Activated CD4-positive, alpha-beta T cell treated with anti-CD3 and anti-CD28 coated beads for 24 hours (primary cell): Measurements from ENCODE around the gene CDHR3.

Experiments used
- DNase-seq, 2 donors: peaks; one replicate each; pipeline ENCODE4 v3.0.0-alpha.2; 2020; ENCODE audit warnings: low read depth in 2 of 2

The CDHR3 gene

GRCh38 chr7:106023369-106024322 lies 60.6 kb downstream of the CDHR3 start:
- DNase-seq: no peak

- DNase-seq: no peak
Measured at GRCh38 chr7:106026101-106026500, 63.0 kb downstream of the CDHR3 start.

GRCh38 chr7:106029451-106029850 lies 66.4 kb downstream of the CDHR3 start:
- DNase-seq: no peak

GRCh38 chr7:106029941-106030340 lies 66.9 kb downstream of the CDHR3 start:
- no peak for DNase-seq

DNA sequence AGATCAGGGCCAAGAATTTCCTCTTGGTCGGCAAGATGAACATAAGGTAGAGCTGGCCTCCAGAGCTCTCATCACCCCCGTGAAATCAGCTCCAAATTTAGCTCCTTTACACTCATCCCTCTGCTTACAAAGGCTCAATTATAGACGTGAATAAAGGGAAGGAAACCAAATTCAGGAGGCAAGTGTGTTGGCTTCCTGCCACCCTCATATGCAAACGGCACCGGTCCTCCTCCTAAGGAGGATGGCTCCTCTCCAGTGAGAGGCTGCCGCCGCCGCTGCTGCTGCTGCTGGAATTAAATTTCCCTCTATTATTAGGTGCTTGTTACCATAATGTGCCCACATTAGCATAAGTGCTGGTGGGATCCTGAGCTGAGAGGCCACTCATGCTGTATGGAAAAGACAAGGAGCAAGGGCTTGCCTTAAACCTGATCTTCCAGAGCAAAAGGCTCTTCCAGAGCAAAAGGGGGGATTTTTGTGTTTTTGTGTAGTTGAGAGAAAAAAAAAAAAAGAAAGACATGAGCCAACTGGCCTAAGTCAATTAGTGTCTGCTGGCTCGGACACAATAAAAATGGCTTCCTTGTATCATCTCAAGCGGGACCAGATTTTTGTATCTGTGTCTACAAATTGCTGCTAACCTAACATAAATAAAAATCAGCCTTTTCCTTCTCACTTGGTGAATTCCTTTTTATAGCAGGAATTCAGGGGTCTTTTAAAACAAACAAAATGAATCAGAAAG lies 68.4 kb downstream of the CDHR3 start:
- DNase-seq: no peak

- no peak for DNase-seq
Measured at GRCh38 chr7:106032295-106032694, 69.2 kb downstream of the CDHR3 start.

- DNase-seq: no peak
Measured at GRCh38 chr7:106033735-106034134, 70.7 kb downstream of the CDHR3 start.

- DNase-seq: no peak
Measured at GRCh38 chr7:106034383-106034782, 71.3 kb downstream of the CDHR3 start.

DNA sequence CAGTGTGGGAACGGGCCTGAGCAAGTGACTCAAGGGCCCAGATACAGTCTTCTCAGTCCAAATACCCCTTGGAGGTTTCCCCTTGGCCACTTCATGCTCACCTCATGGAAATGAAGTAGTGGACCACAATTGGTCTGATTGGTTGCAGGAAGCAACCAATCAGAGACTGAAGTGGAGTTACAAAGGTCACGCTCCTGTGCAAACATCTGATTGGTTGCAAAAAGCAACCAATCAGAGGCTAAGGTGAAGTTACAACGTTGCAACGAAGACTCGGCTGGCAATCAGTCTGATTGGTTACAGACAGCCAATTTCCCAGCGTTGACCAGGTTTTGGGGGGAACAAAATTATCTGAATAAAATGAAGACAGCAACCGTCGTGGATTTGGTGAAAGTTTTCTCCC lies 72.5 kb downstream of the CDHR3 start:
- no peak for DNase-seq

DNA sequence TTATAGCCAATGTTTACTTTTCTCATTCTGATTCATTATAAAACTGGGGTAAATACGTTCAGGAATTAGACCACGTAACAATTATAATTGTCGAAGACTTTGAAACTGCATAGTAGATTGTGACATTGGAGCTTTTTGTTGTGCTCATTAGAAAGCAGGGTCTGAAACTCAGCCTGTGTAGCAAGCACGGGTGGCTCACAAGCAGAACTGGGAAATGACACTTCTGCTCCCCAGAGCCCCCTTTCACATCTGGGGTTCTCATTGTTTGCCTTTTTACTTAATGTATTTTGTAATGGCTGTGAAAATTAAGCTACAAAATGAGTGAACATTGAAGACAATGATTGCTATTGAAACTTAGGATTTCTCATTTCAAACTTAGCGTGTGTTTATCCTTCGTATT lies 72.9 kb downstream of the CDHR3 start:
- DNase-seq: no peak

DNA sequence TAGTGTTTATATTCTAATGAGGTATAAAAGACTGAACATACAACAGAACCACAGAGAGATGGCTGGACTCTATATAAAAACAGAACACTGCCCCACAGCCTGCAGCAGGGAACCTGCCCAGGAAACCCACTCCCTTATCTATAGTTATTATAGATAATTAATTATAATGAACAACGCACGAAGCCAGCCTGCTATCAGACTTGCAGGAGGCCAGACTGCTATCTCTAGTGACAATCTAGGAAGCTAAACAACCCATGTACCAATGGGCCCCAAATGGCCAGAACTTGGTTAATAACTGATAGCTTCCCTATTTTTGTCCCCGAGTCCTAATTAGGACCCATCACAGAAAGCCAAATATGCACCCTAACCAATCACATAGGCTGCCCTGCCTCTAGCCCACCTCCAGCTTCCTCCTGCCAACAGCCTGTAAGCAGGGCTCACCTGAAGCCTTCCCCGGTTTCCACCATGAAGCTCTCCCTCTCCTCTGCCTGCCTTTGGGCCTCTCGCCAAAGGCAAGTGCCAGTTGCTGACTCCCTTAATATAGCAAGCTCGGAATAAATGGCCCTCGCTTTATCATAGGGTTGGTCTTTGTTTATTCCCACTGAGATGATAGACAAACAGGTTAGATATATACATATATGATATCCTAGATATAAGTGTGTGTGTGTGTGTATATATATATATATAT lies 74.6 kb downstream of the CDHR3 start:
- no peak for DNase-seq

GRCh38 chr7:106038289-106038688 lies 75.2 kb downstream of the CDHR3 start:
- no peak for DNase-seq

GRCh38 chr7:106038916-106039315 lies 75.9 kb downstream of the CDHR3 start:
- no peak for DNase-seq

DNA sequence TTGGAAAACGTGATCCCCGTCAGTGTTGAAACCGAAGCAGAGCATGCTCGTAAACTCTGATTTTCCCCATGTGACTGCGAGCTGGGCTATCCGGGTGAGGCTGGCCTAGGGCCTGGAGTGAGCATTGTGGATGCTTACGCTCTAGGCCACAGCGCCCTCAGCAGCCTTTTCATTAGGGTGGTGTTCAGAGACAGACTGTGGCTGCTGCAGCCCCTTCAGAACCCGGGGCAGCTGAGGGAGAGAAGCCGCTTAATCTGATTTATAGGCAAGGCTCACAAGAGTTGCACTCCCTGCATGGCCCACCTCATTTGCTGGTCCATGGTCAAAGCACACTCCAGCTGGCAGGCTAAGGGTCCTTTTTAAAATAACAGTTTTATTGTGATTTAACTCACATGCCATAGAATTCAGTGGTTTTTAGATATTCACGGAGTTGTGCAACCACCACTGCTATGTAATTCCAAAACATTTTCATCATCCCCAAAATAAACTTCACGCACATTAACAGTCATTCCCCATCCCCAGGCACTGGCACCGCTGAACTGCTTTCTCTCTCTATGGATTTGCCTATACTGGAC lies 76.5 kb downstream of the CDHR3 start:
- no peak for DNase-seq

DNA sequence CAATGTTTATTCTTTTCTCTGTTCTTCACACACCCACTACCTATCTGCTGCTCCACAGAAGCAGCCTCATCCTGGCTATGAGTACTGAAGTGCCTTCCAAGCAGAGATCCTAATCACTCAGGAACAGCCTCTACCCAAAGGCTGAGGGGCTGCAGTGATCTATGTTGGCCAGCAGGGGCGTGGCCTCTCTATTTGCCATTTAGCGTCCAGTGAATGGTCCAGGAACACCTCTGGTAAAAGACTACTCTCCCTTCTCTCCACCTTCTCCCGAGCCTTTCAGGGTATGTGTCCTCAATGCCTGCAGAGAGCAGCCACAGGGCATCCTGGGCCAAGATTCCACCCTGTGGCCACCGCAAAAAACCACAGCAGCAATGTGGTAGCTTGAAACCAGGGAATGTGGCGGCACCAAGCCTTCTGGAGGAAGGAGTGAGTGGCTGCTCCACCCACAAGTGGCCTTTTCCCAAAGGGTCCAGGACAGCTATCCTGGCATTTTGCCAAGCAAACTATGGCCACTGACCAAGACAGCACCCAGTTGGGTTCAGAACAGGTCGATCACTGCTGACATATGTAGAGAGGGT lies 78.2 kb downstream of the CDHR3 start:
- peak in 1 of 2 donors; percentile 19 for DNase-seq

- no peak for DNase-seq
Measured at GRCh38 chr7:106042196-106042611, 79.1 kb downstream of the CDHR3 start.

GRCh38 chr7:106045139-106045538 lies 82.1 kb downstream of the CDHR3 start:
- no peak for DNase-seq

DNA sequence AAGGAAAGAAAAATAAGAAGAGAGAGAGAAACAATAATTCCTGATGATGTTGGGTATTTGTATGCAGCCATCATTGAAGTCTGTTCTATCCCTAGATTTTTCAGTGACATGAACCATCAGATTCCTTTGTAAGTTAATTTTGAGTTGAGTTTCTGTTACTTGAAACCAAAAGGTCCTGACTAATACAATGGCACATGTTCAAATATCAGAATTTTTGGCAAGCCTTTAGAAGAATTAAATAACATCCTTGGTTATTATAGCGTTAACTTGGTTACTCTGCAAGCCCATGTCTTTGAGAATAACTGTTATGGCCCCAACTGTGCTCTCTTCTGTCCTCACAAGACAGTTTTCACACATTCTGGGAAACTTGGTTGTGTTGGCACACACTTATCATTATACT lies 82.5 kb downstream of the CDHR3 start:
- DNase-seq: no peak

DNA sequence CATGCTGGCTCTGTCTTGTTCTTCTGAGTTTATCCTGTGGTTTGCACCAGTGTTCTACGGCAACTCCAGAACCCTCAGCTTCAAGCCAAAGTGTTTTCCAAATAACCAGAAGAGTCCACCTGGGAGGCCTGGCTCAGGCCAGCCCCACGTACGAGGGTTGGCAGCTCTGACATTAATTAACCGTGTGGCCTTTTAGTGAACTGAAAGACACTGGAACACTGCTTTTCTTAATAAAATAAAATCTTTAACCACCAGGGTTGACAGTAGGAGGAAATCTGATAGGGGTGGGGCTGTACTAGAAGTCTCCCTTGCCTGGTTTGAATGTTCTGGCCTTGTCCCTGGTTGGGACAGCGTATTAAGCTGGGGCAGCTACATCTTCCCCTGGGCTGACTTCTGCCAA lies 84.1 kb downstream of the CDHR3 start:
- DNase-seq: no peak

GRCh38 chr7:106047818-106048705 lies 85.0 kb downstream of the CDHR3 start:
- DNase-seq: no peak

DNA sequence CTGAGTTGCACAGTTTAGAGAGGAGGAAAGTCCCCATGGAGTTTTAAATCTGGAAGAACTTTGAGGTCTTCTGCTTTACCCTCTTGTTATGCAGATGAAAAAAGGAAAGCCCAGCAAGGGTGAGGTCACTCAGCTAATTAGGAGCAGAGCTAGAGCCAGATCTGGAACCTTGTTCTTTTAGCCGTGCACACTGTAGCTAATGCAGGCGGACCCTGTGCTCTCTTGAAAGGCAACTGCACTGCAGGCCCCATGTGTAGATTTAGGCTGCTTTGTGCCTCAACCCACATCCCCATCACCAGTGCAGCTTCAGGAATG lies 85.6 kb downstream of the CDHR3 start:
- DNase-seq: no peak
